IPS-18c (cell line): ENCODE measurements around the gene SERPINF2.
"Not testable (repeated sequence)": the region's sequence is repeated elsewhere in the genome, so short reads cannot be mapped to it uniquely, and the experiment has no call there.

Experiments
- H3K4me3 ChIP-seq: 2 replicates; pipeline ENCODE4 v1.7.0; 2013; ENCODE audit warnings: low read depth, mild to moderate bottlenecking, low read length, moderate library complexity; ENCODE audit not compliant: insufficient read depth
- H3K9me3 ChIP-seq: one replicate; pipeline ENCODE4 v1.6.1; 2013; ENCODE audit warnings: mild to moderate bottlenecking, low read length, moderate library complexity; ENCODE audit not compliant: control insufficient read depth, insufficient read depth

Gene SERPINF2

DNA sequence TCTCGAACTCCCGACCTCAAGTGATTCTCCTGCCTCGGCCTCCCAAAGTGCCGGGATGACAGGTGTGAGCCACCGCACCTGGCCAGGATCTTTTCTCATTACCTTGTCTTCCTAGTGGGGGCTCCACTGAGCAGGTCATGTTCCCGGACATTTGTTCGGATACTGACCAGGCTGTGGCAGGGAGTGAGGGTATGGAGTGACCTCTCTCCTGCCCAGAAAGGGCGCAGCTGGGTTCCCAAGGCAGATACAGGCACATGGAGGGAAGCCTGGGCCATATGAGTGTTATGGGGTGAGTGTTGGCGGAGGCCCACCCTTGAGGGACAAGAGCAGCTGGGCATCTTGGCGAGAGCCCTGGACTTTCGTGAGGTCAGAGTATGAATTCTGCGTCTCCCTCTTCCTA, 24.7 kb downstream of the SERPINF2 start:
- H3K4me3 ChIP-seq = no peak overlapping the region
- H3K9me3 ChIP-seq = peaks cover 2% of the 10 kb centered on the region

DNA sequence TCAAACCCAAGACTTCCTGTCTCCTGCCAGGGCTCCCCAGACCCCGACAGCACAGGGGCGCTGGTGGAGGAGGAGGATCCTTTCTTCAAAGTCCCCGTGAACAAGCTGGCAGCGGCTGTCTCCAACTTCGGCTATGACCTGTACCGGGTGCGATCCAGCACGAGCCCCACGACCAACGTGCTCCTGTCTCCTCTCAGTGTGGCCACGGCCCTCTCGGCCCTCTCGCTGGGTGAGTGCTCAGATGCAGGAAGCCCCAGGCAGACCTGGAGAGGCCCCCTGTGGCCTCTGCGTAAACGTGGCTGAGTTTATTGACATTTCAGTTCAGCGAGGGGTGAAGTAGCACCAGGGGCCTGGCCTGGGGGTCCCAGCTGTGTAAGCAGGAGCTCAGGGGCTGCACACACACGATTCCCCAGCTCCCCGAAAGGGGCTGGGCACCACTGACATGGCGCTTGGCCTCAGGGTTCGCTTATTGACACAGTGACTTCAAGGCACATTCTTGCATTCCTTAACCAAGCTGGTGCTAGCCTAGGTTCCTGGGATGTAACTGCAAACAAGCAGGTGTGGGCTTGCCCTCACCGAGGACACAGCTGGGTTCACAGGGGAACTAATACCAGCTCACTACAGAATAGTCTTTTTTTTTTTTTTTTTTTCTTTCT, 27.3 kb downstream of the SERPINF2 start:
- H3K9me3 ChIP-seq = peaks cover 2% of the 10 kb centered on the region
- H3K4me3 ChIP-seq = peak overlapping the region; percentile 5; the same call in 1 of the 2 replicates

DNA sequence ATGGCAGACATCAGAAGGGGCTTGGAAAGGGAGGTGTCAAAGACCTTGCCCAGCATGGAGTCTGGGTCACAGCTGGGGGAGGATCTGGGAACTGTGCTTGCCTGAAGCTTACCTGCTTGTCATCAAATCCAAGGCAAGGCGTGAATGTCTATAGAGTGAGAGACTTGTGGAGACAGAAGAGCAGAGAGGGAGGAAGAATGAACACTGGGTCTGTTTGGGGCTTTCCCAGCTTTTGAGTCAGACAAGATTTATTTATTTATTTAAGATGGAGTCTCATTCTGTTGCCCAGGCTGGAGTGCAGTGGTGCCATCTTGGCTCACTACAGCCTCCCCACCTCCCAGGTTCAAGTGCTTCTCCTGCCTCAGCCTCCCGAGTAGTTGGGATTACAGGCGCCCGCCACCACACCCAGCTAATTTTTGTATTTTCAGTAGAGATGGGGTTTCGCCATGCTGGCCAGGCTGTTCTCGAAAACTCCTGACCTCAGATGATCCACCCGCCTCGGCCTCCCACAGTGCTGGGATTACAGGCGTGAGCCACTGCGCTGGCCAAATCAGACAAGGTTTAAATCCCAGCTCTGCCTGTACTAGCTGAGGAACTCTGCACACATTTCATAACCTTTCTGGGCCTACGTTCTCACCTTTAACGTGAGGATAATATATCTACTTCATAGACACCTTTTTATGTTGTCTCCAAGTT, 30.5 kb downstream of the SERPINF2 start:
- H3K4me3 ChIP-seq = not testable (repeated sequence)

DNA sequence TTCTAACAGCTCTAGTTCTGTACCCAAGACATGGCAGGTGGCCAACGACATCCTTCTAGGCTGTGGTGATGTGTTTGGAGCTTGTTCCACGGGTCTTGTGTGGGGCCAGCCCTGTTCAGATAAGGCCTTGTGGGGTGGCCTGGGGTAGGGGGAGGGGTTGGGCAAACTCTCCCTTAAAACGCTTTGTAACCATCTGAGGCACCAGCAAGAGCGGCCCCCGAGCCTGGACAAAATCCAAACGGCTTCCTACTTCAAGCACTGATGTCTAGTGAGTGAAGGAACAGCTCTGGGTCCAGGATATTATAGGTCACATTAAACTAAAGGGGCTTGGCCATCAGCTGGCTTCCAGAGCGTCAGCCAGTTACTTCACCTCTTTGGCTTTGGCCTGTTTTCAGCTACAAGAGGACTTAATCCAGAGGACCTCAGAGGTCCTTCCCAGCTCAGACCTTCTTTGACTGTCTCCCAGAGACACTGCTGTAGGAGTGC, 31.1 kb downstream of the SERPINF2 start:
- no peaks in the 10 kb centered on the region for H3K9me3 ChIP-seq
- no peak overlapping the region for H3K4me3 ChIP-seq

More for the DNA sequence above, 30.5 kb downstream of the SERPINF2 start:
- H3K9me3 ChIP-seq = not testable (repeated sequence)

DNA sequence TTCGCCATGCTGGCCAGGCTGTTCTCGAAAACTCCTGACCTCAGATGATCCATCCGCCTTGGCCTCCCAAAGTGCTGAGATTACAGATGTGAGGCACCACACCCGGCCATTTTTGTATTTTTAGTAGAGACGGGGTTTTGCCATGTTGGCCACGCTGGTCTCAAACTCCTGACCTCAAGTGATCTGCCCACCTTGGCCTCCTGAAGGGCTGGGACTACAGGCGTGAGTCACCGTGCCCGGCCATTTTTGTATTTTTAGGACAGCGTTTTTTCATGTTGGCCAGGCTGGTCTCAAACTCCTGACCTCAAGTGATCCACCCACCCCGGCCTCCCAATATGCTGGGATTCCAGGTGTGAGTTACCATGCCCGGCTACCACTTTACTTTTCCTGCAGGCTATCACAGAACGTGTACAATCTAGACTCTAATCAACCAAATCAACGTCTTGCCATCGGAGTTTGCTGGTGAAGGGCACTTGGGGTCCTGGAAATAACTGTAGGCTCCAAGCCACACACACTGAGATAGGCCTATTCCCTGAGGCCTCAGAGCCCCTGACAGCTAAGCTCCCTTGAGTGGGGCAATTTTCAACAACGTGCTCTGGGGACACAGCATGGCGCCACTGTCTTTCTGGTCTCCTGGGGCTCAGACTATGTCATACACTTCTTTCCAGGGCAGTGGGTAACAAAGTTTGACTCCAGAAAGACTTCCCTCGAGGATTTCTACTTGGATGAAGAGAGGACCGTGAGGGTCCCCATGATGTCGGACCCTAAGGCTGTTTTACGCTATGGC, 31.9 kb downstream of the SERPINF2 start:
- H3K9me3 ChIP-seq = no peaks in the 10 kb centered on the region
- H3K4me3 ChIP-seq = no peak overlapping the region

DNA sequence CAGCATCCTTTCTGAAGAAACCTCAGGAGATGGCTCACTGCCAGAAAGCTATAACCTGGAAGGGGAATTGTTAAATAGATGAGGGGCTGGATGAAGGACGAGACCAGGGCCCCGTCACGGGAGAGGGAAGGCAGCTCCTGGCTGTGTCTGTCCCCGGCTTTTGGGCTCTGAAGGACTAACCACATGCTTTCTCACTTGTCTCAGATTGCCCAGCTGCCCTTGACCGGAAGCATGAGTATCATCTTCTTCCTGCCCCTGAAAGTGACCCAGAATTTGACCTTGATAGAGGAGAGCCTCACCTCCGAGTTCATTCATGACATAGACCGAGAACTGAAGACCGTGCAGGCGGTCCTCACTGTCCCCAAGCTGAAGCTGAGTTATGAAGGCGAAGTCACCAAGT, 33.7 kb downstream of the SERPINF2 start:
- no peaks in the 10 kb centered on the region for H3K9me3 ChIP-seq

DNA sequence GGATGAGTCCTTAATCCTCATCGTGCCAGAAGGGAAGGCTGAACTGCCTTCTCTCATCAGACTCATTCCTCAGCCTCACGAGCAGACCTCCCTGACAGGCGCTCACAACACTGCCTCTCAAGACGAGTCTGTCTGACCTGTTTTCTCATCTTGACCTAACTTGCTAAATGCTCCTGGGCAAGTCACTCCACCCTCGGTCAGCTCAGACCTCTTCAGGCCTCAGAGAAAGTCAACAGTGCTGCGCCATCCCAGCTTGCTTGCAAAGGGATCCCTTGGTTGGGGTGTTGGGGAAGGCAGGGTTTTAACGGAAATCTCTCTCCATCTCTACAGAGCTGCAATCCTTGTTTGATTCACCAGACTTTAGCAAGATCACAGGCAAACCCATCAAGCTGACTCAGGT, 34.2 kb downstream of the SERPINF2 start:
- Histone ChIP-seq H3K9me3 (no peaks in the 10 kb centered on the region), H3K4me3 (no peak overlapping the region)

More for the DNA sequence above, 33.7 kb downstream of the SERPINF2 start:
- no peak overlapping the region for H3K4me3 ChIP-seq

DNA sequence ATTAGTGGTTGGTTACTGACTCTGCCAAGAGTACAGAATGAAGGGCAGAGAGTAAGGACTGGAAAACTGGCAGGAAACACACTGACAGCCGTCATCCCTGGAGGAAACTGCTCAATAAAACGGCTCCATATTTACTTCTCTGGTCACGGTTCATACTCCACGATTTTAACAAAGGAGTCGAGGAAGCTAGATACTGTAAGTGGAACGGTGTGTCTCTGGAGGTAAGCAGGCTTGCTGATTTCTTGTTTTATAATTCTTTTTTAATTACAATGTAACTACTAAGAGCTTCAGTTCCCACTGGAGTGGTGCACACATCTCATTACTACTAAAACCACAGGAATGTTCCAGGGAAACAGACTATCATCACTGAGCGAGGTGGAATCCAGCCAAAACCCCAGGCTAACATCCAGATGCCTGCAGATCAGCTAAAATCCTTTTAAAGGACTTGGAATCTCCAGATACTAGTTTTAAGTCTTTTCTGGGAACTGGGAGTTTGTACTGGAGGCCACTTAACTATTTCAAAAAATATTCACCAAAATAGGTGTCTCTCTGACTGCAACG, 37.0 kb downstream of the SERPINF2 start:
- Histone ChIP-seq H3K9me3 (peaks cover 3% of the 10 kb centered on the region), H3K4me3 (no peak overlapping the region)

DNA sequence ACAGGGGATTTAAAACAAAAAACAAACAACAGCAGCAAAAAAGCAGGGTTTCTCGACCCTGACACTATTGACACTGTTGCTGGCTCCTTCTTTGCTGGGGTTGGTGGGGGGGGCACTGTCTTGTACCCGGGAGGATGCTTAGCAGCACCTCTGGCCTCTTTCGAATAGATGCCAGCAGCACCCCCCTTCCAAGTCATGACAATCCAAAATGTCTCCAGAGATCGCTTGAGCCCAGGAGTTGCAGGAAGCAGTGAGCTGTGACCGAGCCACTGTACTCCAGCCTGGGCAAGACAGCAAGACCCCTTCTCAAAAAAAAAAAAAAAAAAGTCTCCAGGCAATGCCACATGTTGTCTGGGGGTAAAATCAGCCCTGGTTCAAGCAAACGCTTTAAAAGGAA, 39.5 kb downstream of the SERPINF2 start:
- Histone ChIP-seq H3K4me3 (no peak overlapping the region), H3K9me3 (peaks cover 3% of the 10 kb centered on the region)

DNA sequence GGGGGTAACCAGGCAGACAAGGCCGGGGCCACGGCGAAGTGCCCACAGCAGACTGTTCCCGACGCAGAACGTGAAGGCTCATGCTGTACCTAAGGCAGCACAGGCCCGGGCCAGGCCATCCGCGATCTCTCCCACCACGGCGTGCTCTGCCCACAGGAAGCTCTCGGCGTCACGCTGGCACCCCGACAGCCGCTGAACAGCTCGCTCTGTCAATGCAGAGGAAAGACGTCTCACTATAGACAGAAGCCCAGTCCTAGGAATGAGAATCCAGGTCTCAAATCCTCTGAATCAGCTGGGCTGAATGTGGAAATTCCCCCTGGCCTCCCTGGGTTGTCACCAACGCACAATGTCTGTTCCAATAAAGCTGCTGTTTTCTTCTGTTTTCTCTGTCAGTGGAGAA, 40.6 kb downstream of the SERPINF2 start:
- peaks cover 3% of the 10 kb centered on the region for H3K9me3 ChIP-seq
- no peak overlapping the region for H3K4me3 ChIP-seq

DNA sequence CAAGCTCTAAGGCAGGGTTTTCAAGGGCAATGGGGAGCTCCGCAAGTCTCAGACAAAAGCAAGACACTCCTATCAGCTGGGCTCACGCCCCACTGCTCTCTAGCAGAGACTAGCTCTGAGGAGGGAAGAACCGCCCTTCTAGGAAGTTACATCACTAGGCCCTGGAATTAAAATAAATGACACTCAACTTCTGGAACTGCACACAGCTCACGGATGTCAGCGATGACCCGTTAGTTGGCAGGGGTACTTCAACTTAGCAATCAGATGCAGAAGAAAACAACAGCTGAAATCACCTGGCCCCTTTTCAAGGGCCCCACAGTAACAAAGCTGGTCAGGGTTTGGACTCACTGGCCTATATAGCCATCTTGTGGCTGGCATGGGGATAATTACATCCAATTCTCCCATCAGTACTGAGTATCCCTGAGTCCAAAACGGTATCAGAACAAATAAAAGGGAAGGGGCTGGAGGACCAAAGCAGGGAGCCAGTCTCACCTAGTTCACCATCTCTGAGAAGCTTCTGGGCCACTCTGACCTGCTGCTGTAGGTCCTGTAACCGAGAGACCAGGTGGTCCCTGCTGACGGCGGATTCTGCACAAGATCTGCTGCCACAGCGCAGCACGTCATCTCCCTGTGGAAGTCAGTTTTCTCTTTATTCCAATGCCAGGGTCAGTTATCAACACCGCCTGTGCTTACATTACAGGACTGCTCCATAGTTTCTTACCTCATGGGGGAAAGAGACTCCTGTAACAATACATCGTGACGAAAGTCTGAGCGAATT, 41.4 kb downstream of the SERPINF2 start:
- Histone ChIP-seq H3K4me3 (no peak overlapping the region), H3K9me3 (peaks cover 3% of the 10 kb centered on the region)

DNA sequence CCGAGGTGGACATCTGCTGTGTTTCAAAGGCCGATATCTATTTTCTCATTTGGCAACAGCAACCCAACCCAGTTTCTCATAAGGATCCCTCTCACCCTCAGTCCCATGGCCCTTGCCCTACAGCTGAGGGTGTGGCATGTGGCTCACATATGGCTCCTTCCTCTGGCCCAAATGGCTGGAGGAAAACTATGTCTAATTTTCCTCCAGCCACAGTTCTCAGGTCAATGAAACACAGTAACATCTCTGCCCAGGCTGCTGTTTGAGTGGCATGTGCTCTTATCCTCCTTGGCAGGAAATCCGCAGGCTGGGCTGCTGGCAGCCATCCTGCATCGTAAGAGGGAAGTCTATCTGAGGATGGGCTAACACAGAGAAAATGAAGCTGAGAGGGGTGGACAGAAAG, 43.3 kb downstream of the SERPINF2 start:
- Histone ChIP-seq H3K9me3 (peaks cover 3% of the 10 kb centered on the region), H3K4me3 (no peak overlapping the region)

DNA sequence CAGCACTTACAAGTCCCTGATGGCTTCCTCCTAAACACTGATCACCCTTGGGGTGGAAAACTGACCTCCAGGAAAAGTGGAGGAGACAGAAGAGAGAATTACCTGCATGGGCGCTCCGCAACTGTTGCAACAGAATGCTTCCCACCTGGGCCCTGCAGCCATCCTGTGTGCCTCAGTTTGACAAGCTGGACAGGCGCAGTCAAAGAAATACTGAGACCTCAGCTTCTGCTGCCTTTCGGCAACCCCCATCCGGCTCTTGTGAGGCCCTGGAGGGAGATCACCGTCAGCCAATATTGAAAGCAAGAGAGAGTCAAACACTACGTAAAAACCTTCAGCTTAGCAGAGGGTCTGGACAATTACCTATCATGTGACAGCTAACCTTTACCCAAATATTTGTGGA, 44.0 kb downstream of the SERPINF2 start:
- H3K4me3 ChIP-seq = no peak overlapping the region
- H3K9me3 ChIP-seq = peaks cover 3% of the 10 kb centered on the region

DNA sequence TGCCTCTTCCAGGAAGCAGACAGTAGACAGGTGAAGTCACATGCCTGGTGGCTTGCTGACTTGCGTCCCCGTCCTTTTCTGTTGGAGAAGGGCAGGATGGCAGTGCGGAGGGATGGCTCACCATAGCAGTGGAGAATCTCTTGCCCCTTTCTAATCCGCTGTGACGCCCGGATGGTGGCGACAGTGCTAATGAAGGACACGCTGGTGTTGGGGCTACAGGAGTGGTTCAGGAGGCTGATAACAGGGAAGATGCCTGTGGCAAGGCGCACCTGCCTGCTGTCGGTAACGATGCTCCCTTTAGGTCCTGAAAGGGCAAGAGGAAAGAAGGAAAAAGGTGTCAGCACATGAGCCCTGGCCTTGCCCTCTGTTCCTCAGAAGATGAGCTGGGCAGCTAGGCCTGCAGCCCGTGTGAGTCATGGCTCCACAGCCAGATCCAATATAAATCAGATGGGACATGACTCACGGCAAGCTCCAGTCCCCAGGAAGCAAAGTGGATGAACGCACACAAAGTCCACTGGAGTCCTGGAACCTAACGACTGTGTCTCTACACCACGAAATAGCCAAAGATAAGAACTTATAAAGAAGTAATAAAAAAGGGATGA, 44.7 kb downstream of the SERPINF2 start:
- peaks cover 3% of the 10 kb centered on the region for H3K9me3 ChIP-seq
- H3K4me3 ChIP-seq = no peak overlapping the region

DNA sequence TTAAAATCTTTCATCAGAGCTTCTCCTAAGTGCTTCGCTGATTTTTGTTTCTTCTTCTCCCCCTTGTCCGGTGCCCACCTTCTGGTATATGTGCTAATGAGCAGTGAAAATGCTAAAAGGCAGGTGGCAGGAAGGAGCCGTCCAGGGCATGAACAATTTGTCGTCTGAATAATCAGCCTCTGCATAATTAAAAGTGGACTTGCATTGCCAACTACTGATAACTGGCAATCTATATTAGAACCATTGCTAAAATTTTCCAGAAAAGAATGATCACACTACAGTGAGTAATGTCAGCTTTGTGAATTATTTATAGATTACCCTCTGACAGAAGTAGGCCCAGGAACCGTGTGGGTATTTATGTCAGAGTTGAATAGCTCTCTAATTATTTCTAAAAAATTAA, 47.3 kb downstream of the SERPINF2 start:
- H3K9me3 ChIP-seq = no peaks in the 10 kb centered on the region
- H3K4me3 ChIP-seq = no peak overlapping the region

DNA sequence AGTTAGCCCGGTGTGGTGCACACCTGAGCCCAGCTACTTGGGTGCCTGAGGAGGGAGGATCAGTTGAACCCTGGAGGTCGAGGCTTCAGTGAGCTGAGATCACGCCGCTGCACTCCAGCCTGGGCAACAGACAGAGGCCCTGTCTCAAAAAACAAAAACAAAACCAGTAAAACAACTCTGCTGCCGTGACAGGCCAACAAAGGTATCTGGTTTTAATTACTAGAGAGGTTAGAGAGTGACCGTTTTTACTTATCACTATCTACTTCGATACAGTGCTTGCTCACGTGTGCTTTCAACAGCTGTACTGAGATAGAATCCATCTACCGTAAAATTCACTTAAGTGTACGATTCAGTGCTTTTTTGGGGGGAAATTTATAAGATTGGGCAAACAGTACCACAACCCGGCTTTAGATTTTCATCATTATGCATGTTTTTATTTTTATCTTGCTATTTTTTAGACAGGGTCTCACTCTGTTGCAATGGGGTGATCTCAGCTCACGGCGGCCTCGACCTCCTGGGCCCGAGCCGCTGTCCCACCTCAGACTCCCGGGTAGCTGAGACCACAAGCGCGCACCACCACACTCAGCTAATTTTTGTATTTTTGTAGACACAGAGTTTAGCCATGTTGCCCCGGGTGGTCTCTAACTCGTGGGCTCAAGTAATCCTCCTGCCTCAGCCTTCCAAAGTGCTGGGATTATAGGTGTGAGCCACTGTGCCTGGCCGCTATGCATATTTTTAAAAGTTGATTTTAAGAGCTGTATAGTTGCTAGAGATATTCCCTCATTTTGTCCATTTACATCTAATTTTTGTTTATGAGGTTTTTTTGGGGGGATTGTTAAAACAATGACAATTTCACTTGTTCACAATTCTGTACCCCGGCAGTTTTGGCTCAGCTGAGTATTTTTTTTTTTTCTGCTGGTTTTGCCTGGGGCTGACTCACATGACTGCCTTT, 50.1 kb downstream of the SERPINF2 start:
- Histone ChIP-seq H3K4me3 (no peak overlapping the region), H3K9me3 (no peaks in the 10 kb centered on the region)
